Breast epithelium (tissue), 4 donors: Measurements from ENCODE around the gene SLC15A1. TPM values are rescaled to one million over a fixed set of nuclear protein-coding genes. Genes with fewer than 3 reads are reported as not detected.

Experiments
- DNase-seq, 2 donors: peaks; one replicate each; pipeline ENCODE4 v3.0.0-alpha.2; 2019; ENCODE audit warnings: low spot score in 2 of 2
- H3K27ac ChIP-seq, 2 donors: fragments of 200-600 bp; sonication (generic) in 1 of 2; one replicate each; pipeline ENCODE4 v1.5.1; 2016 to 2019; ENCODE audit warnings: mild to moderate bottlenecking in 1 of 2
- H3K27me3 ChIP-seq, 2 donors: fragments of 200-600 bp; sonication (generic) in 1 of 2; one replicate each; pipeline versions ENCODE4 v1.5.1 to v1.6.0; 2017 to 2019; ENCODE audit warnings: control low read depth in 1 of 2, mild to moderate bottlenecking in 1 of 2
- H3K36me3 ChIP-seq: fragments of 200-600 bp; one replicate; pipeline ENCODE4 v1.5.1; 2019
- H3K4me1 ChIP-seq, 2 donors: fragments of 200-600 bp; sonication (generic); one replicate each; pipeline ENCODE4 v1.5.1; 2016 to 2019; ENCODE audit warnings: control low read depth in 1 of 2
- H3K4me3 ChIP-seq, 3 donors: fragments of 200-600 bp; sonication (generic); 1 replicate in 2 of 3; 2 replicates in 1 of 3; pipeline ENCODE4 v1.5.1; 2016 to 2019; ENCODE audit warnings: mild to moderate bottlenecking in 3 of 3, moderate library complexity in 2 of 3
- H3K9me3 ChIP-seq, 2 donors: fragments of 200-600 bp; sonication (generic) in 1 of 2; one replicate each; pipeline ENCODE4 v1.5.1; 2016 to 2019; ENCODE audit warnings: control low read depth in 1 of 2
- CTCF ChIP-seq, 3 donors: fragments of 450-650 bp; IDR thresholded peaks; one replicate each; pipeline ENCODE4 v1.5.1; 2016 to 2017; ENCODE audit warnings: antibody characterized with exemption in 3 of 3, mild to moderate bottlenecking in 3 of 3, moderate library complexity in 3 of 3
- POLR2A ChIP-seq: fragments of 450-650 bp; IDR thresholded peaks from one replicate; pipeline ENCODE4 v1.6.1; 2016; ENCODE audit warnings: antibody characterized with exemption, mild to moderate bottlenecking, moderate library complexity
- POLR2AphosphoS5 ChIP-seq, 3 donors: sonication (generic); formaldehyde crosslinking; IDR thresholded peaks; one replicate each; pipeline ENCODE4 v1.6.1; 2017; ENCODE audit warnings: antibody characterized with exemption in 3 of 3
- intact Hi-C: fragments of 100-400 bp; cut with DNase I; formaldehyde crosslinking; loops from one replicate; pipeline ENCODE4 v1.15.1; 2023; ENCODE audit warnings: low total_unique reads
- total RNA-seq, 3 donors: library from RNA; depleted of rRNA; stranded (reverse); fragments of >200 nt; gene quantifications; one replicate each; pipeline ENCODE4 v1.1.0, GENCODE V29; 2016

SLC15A1 gene
- total RNA-seq, 3 donors from 2014 or later = 1.3 TPM; not detected in 2

DNA sequence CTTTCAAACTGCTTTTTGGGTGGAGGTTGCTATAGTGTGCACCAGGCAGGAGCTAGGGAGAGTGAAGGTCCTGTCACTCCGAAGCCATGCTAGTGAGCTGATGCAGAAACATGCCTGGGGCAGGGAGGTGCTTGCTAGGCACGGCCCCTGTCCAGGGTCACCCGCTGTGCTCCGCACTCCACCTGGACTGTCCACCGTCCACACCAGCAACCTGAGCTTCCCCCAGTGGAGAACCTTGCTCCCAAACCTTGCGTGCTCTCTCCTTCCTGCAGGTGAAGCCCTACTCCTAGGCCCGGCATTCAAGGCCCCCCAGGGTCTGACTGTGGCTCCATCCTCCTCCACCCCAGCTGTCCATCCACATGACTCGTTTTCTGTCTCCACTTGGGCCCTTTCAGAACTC, 12.3 kb downstream of the SLC15A1 start:
- TF ChIP-seq CTCF (IDR thresholded peaks at IDR 0.05) (no peak), POLR2A (no peak), POLR2AphosphoS5 (IDR thresholded peaks at IDR 0.05) (no peak)
- H3K27me3 ChIP-seq = no peaks in the 10 kb centered on the region
- H3K9me3 ChIP-seq = peaks cover 6 to 12% of the 10 kb centered on the region in 2 donors
- H3K27ac ChIP-seq = no peak overlapping the region
- no peak for DNase-seq
- no peaks in the 10 kb centered on the region for H3K4me1 ChIP-seq
- no peak overlapping the region for H3K4me3 ChIP-seq
- intact Hi-C loops = loop anchor here (2.0 kb wide), 1 partner anchor 69 kb away; no protein-coding TSS in a partner anchor
- H3K36me3 ChIP-seq = no peaks in the 10 kb centered on the region

GRCh38 chr13:98738993-98739392, 13.5 kb downstream of the SLC15A1 start:
- intact Hi-C loops = no loop called here
- peaks cover 6 to 12% of the 10 kb centered on the region in 2 donors for H3K9me3 ChIP-seq
- no peaks in the 10 kb centered on the region for H3K36me3 ChIP-seq
- no peak overlapping the region for H3K4me3 ChIP-seq
- no peak for DNase-seq
- H3K27me3 ChIP-seq = no peaks in the 10 kb centered on the region
- no peaks in the 10 kb centered on the region for H3K4me1 ChIP-seq
- no peak for TF ChIP-seq CTCF (IDR thresholded peaks at IDR 0.05)
- no peak for TF ChIP-seq POLR2A
- no peak for TF ChIP-seq POLR2AphosphoS5 (IDR thresholded peaks at IDR 0.05)
- H3K27ac ChIP-seq = no peak overlapping the region

- no peaks in the 10 kb centered on the region for H3K4me1 ChIP-seq
- H3K36me3 ChIP-seq = no peaks in the 10 kb centered on the region
- intact Hi-C loops = no loop called here
- no peak for DNase-seq
- H3K27me3 ChIP-seq = no peaks in the 10 kb centered on the region
- H3K27ac ChIP-seq = no peak overlapping the region
- H3K9me3 ChIP-seq = peaks cover 6 to 12% of the 10 kb centered on the region in 2 donors
- TF ChIP-seq CTCF (IDR thresholded peaks at IDR 0.05) (no peak), POLR2A (no peak), POLR2AphosphoS5 (IDR thresholded peaks at IDR 0.05) (no peak)
- H3K4me3 ChIP-seq = no peak overlapping the region
Observed at GRCh38 chr13:98738213-98738612, 14.3 kb downstream of the SLC15A1 start.

- DNase-seq = no peak
- Histone ChIP-seq H3K4me1 (no peaks in the 10 kb centered on the region), H3K27ac (no peak overlapping the region), H3K9me3 (peaks cover 0 to 2% of the 10 kb centered on the region in 2 donors), H3K36me3 (no peaks in the 10 kb centered on the region), H3K27me3 (no peaks in the 10 kb centered on the region), H3K4me3 (no peak overlapping the region)
- intact Hi-C loops = no loop called here
- TF ChIP-seq POLR2A = no peak
- TF ChIP-seq CTCF (IDR thresholded peaks at IDR 0.05) = no peak
Observed at GRCh38 chr13:98731925-98732324, 20.5 kb downstream of the SLC15A1 start.

DNA sequence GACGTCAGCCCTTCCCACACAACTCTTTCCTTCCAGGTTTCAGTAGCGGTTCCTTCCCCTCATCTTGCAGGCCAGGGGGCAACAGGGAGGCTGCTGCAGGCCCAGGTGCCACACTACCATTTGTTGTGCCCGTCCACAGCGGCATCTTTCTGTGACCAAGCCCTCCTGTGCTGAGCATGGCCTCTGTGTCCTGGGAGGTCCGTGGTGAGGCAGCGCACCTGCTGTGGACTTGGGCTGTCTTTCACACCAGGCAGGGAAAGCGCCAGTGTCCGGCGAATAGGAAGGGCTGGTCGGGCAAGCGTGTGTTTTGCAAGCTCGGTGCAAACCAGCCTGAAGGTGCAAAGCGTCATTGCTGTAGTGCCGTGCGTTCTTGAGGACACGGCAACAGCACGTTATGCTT, 21.4 kb downstream of the SLC15A1 start:
- no peak for TF ChIP-seq POLR2A
- no peak for TF ChIP-seq POLR2AphosphoS5 (IDR thresholded peaks at IDR 0.05)
- TF ChIP-seq CTCF (IDR thresholded peaks at IDR 0.05) = no peak
- no peak overlapping the region for H3K4me3 ChIP-seq
- no peaks in the 10 kb centered on the region for H3K27me3 ChIP-seq
- peaks cover 0 to 2% of the 10 kb centered on the region in 2 donors for H3K9me3 ChIP-seq
- H3K4me1 ChIP-seq = no peaks in the 10 kb centered on the region
- intact Hi-C loops = no loop called here
- DNase-seq = no peak
- no peaks in the 10 kb centered on the region for H3K36me3 ChIP-seq
- H3K27ac ChIP-seq = no peak overlapping the region
